ENCODE measurements around the gene NUP210L.
"Not testable (repeated sequence)": the region's sequence is repeated elsewhere in the genome, so short reads cannot be mapped to it uniquely, and the experiment has no call there.

Gene NUP210L

GRCh38 chr1:154170547-154171222 is 15.8 kb upstream of the NUP210L start:
- DNase-seq (ENCODE audit: low read depth in 1 of 2, low spot score in 1 of 2) = peak in 1 of 2 donors; percentile 45

- no peak for DNase-seq (ENCODE audit: low read depth in 1 of 2, low spot score in 1 of 2)
Measured at GRCh38 chr1:154167461-154167860, 12.6 kb upstream of the NUP210L start.

GRCh38 chr1:154166207-154166606 is 11.3 kb upstream of the NUP210L start:
- no peak for DNase-seq (ENCODE audit: low read depth in 1 of 2, low spot score in 1 of 2)

- no peak for DNase-seq (ENCODE audit: low read depth in 1 of 2, low spot score in 1 of 2)
Measured at GRCh38 chr1:154159554-154159953, 4.7 kb upstream of the NUP210L start.

DNA sequence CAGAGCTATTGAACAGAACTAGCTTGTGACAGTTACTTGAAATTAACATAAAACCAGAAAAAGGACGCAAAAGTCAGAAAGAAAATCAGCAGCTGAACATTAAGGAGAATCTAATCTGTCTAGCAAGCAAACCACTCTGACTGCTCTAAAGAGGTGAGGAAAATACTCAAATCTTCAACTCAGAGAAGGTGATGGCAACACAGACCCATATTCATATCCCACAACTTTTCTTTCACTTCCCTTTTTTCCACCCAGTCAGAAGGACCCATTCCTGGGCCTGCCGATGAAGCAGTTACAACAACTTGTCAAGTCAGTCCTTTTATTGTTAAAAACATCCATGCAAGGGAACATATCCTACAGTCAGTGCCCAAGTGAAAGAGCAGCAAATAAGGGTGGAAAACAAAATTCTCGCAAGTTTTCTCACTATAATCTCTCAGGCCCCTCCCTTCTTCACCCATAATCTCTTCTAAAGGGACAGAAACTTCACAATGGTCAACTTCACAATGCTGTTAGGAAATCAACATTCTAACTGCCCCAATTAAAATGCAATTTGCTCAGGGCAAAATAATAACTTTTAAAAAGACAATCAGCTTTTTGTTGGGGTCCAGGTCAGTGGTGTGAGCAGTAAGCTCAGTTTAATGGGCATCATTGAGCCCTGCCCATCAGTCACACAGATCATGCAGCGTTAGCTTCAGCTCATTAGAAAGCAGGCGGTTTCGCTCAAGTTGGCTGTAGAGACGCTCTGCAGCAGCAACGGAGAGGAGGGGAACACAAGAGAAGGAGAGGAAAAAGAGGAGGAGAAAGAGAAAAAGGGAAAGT is 3.6 kb upstream of the NUP210L start:
- no peak for DNase-seq (ENCODE audit: low read depth in 1 of 2, low spot score in 1 of 2)

GRCh38 chr1:154157520-154158306 is 2.8 kb upstream of the NUP210L start:
- peak; percentile 31 to 60 for DNase-seq (ENCODE audit: low read depth in 1 of 2, low spot score in 1 of 2)

DNA sequence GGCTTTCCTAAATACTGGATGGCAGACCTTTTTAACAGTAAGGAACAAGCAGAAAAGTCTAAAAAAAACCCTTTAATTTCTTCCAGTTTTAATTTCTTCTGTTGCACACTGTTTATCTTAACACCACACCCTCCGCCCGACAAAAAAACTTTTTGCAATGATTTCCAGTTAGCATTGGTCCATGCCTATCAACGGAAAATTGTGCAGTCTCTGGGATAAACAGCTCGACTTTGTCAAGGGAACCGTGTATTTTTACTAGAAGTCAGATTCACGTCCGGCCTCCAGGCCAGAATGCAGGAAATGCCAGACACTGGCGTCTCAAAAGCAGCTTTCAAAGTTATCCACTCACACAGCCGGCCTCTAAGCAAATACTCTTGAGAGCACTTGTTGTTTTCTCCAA is 378 bp upstream of the NUP210L start:
- no peak for DNase-seq (ENCODE audit: low read depth in 1 of 2, low spot score in 1 of 2)

- no peak for DNase-seq (ENCODE audit: low read depth in 1 of 2, low spot score in 1 of 2)
Measured at GRCh38 chr1:154154053-154154452, 820 bp downstream of the NUP210L start.

DNA sequence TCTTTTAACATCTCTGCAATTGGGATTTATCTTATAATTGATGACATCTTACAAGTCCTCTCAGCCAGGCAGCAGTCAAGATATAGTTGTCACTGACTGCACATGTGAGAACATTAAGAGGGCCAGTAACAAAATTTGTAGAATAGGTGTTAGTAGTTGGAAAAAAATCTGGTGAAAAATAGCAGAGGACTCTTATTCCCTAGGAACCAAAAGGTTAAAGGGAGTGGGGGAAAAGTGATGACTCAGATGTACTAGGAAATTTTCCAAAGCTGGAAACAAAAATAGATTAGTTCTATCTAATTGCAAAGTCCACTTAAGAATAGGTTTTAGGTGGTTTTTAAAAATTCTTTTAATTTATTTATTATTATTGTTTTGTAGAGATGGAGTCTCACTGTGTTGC is 3.6 kb downstream of the NUP210L start:
- no peak for DNase-seq (ENCODE audit: low read depth in 1 of 2, low spot score in 1 of 2)

DNA sequence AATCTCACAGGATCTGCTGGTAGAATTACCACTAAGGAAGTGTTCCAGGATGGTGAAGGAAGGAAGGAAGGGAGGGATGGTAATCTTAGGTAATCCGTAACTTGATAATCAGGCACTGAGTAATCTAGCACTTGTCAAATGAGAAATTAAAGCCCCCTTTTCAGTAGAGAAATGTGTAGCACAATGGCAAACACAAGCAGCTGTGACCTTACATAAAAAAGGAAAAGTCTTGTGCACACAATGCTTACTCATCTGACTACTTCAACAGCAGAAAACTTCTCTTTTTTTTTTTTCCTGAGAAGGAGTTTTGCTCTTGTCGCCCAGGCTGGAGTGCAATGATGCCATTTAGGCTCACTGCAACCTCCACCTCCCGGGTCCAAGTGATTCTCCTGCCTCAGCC is 6.1 kb downstream of the NUP210L start:
- no peak for DNase-seq (ENCODE audit: low read depth in 1 of 2, low spot score in 1 of 2)

GRCh38 chr1:154147505-154147904 is 7.4 kb downstream of the NUP210L start:
- not testable (repeated sequence) for DNase-seq (ENCODE audit: low read depth in 1 of 2, low spot score in 1 of 2)

GRCh38 chr1:154145986-154146385 is 8.9 kb downstream of the NUP210L start:
- DNase-seq (ENCODE audit: low read depth in 1 of 2, low spot score in 1 of 2) = no peak

DNA sequence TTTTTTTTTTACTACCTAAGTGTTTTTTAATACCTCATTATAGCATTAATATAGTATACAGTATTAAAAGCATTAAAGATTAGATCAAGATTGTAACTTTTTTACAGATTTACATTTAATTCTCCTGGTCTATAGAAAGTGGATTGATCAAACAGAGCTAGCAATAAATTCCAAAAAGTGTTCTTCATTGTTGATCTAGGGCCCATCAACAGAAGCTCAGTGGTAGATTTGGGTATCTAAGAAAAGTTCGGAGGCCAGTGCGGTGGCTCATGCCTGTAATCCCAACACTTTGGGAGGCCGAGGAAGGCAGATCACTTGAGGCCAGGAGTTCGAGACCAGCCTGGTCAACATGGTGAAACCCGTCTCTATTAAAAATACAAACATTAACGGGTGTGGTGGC is 12.5 kb downstream of the NUP210L start:
- DNase-seq (ENCODE audit: low read depth in 1 of 2, low spot score in 1 of 2) = no peak

DNA sequence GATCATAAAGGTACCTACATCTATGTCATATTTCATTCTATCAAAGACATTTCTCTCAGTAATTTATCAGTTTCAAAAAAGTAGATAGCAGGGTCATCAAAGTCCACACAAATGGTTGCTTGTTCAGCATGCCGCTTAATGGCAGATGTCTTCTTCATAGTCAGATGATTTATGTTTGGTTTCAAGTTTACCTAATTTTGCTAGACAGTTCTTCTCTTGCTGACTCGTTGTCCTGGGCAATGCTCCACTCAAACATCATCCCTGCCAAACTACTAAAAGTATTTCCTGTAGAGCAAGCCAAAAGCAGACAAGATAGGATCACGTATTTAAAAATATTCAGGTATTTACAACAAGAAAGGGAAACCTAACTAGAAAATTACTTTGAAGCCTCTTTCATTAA is 13.6 kb downstream of the NUP210L start:
- no peak for DNase-seq (ENCODE audit: low read depth in 1 of 2, low spot score in 1 of 2)

- no peak for DNase-seq (ENCODE audit: low read depth in 1 of 2, low spot score in 1 of 2)
Measured at GRCh38 chr1:154137888-154138287, 17.0 kb downstream of the NUP210L start.

GRCh38 chr1:154133256-154133655 is 21.6 kb downstream of the NUP210L start:
- DNase-seq (ENCODE audit: low read depth in 1 of 2, low spot score in 1 of 2) = no peak

DNA sequence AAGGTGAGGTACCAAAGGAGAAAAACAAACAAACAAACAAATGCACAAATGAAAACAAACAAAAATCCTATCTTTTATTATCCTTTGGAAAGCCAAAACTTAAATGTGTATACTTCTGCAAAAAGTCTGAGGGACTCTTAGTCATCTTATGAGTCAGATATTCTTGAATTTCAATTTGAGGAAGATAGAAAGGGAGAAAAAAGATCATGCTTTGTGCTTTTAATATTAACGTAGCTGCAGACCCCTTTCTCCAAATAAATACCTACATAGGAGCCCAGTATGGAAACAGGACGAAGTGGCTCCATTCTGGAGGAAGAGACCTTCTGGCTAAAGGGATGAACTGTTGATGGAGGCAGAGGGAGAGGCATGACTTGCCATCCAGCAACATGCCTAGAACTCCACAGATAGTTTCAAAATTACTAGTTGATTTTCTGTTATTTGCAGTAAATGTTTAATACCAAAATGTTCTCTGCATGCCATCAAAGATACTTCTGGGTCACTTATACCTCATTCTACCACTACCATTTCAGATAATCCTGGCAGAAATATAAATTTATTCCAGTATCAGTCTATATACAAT is 25.4 kb downstream of the NUP210L start:
- no peak for DNase-seq (ENCODE audit: low read depth in 1 of 2, low spot score in 1 of 2)

DNA sequence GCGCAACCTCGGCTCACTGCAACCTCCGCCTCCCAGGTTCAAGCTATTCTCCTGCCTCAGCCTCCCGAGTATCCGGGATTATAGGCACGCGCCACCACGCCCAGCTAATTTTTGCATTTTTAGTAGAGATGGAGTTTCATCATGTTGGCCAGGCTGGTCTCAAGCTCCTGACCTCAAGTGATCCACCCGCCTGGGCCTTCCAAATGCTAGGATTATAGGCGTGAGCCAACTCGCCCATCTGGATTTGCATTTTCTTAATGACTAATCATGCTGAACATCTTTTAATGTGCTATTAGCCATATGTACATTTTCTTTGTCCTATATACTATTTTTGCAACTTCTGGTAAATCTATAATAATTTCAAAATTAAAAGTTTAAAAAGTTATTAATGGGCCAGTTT is 31.7 kb downstream of the NUP210L start:
- not testable (repeated sequence) for DNase-seq (ENCODE audit: low read depth in 1 of 2, low spot score in 1 of 2)

DNA sequence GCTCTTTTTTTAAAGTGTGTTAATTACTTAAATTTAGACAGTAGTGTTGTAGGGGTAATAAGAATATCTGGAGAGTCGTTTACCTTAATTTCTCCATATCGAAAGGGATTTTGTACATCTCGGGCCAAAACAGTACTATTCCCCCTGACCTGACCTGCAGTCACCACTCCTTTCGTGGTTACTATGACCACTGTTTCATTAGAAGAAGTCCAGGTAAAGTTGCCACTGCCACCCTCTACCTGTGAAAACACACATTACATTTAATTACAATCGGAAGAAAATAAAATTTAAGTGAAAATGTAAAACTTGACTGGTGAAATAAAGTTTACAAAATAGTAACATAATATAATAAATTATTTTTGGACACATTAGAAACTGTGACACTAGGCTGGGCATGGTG is 37.2 kb downstream of the NUP210L start:
- DNase-seq (ENCODE audit: low read depth in 1 of 2, low spot score in 1 of 2) = no peak

DNA sequence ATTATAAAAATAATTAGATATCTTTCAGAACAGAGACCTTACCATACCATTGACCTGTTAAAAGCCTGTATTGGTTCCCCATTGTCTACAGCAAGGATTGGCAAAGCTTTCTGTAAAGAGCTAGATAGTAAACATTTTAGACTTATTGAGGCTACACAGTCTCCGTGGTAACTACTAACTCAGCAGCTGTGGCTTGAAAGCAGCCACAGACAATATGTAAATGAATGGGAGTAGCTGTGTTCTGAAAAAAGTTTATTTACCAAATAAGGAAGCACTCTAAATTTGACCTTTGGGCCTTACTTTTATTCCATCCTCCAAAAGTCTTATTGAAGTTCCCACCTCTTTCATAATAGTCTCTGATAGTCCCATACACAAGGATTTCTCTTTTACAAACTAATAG is 39.7 kb downstream of the NUP210L start:
- DNase-seq (ENCODE audit: low read depth in 1 of 2, low spot score in 1 of 2) = no peak

GRCh38 chr1:154104433-154105082 is 50.3 kb downstream of the NUP210L start:
- DNase-seq (ENCODE audit: low read depth in 1 of 2, low spot score in 1 of 2) = no peak
